Mucosa of descending colon (tissue), 3 donors: ENCODE data around the gene ERGIC3. TPM values are rescaled to one million over a fixed set of nuclear protein-coding genes. Genes with fewer than 3 reads are reported as not detected.

Experiments
- ATAC-seq: fragments of 200-7000 bp; cut with Tn5 transposase; one replicate; pipeline ENCODE4 v1.9.1; 2020; ENCODE audit warnings: mild to moderate bottlenecking, moderate library complexity
- DNase-seq, 3 donors: peaks; one replicate each; pipeline ENCODE4 v3.0.0-alpha.2; 2020
- H3K36me3 ChIP-seq: fragments of 200-600 bp; one replicate; pipeline ENCODE4 v1.8.0; 2021; ENCODE audit warnings: low read depth, mild to moderate bottlenecking
- H3K4me1 ChIP-seq: fragments of 200-600 bp; one replicate; pipeline ENCODE4 v1.8.0; 2021; ENCODE audit warnings: low read depth, mild to moderate bottlenecking
- H3K4me3 ChIP-seq: fragments of 200-600 bp; one replicate; pipeline ENCODE4 v1.8.0; 2021; ENCODE audit warnings: mild to moderate bottlenecking
- H3K9me3 ChIP-seq: fragments of 200-600 bp; one replicate; pipeline ENCODE4 v1.8.0; 2021; ENCODE audit warnings: mild to moderate bottlenecking
- CTCF ChIP-seq: fragments of 200-600 bp; IDR thresholded peaks from one replicate; pipeline ENCODE4 v1.8.0; 2022; ENCODE audit warnings: antibody characterized with exemption, mild to moderate bottlenecking
- intact Hi-C, 2 donors: fragments of 100-400 bp; cut with DNase I in 1 of 2; cut with micrococcal nuclease in 1 of 2; formaldehyde crosslinking; loops; one replicate each; pipeline versions ENCODE4 v1.11.0 to v1.11.1; 2022; cut with DNase I, micrococcal nuclease
- total RNA-seq, 3 donors: library from RNA; stranded (reverse); fragmentation: NEBNext Ultra II Directional in 2 of 3; extraction: Animal tissue kit (Norgen Biotek cat#: 25700) in 2 of 3; gene quantifications; one replicate each; pipeline versions ENCODE4 v1.2.1 to v1.2.4, GENCODE V29; 2021 to 2023
- donor health status: DM: no; HTN: no; CAD: no; lungs with moderate emphysema.
- donor health status: DM: no; HTN: no; CAD: no.
- donor health status: DM: no; HTN: yes; CAD: no.

The ERGIC3 gene
- total RNA-seq, 3 donors from 2014 or later, result 194 to 283 (median 206) TPM

- ATAC-seq (no peak), DNase-seq (no peak)
- Histone ChIP-seq H3K9me3 (no peaks in the 10 kb centered on the region), H3K4me1 (no peaks in the 10 kb centered on the region), H3K4me3 (no peak overlapping the region), H3K36me3 (no peaks in the 10 kb centered on the region)
- no peak for TF ChIP-seq CTCF
- intact Hi-C loops, result no loop called here
These were observed 16.2 kb upstream of the ERGIC3 start for GRCh38 chr20:35525639-35526038.

GRCh38 chr20:35527122-35527769 lies 14.6 kb upstream of the ERGIC3 start:
- Histone ChIP-seq H3K36me3 (no peaks in the 10 kb centered on the region), H3K9me3 (no peaks in the 10 kb centered on the region), H3K4me3 (no peak overlapping the region), H3K4me1 (no peaks in the 10 kb centered on the region)
- ATAC-seq, result no peak
- intact Hi-C loops, result no loop called here
- no peak for DNase-seq
- no peak for TF ChIP-seq CTCF

- no peak for ATAC-seq
- TF ChIP-seq CTCF, result no peak
- intact Hi-C loops, result no loop called here
These were observed 12.3 kb upstream of the ERGIC3 start, which contains the start of gene C20orf173 for GRCh38 chr20:35529552-35529951. TSS of gene C20orf173 (minus strand) at chr20:35529652. CDS start at chr20:35529373, 279 bp downstream.

GRCh38 chr20:35539756-35540212 lies 2.1 kb upstream of the ERGIC3 start:
- DNase-seq (peak; percentile 68 to 79 (median 69)), ATAC-seq (peak; percentile 56)

More at GRCh38 chr20:35529552-35529951, 12.3 kb upstream of the ERGIC3 start, which contains the start of gene C20orf173:
- DNase-seq, result no peak
- H3K4me3 ChIP-seq, result no peak within 1 kb of the TSS
- H3K9me3 ChIP-seq, result no peaks in the 10 kb centered on the region
- no peaks in the 10 kb centered on the region for H3K36me3 ChIP-seq
- H3K4me1 ChIP-seq, result no peaks in the 10 kb centered on the region

GRCh38 chr20:35541118-35541782 lies 628 bp upstream of the ERGIC3 start:
- no peaks in the 10 kb centered on the region for H3K4me1 ChIP-seq
- DNase-seq (no peak), ATAC-seq (no peak)
- no peak overlapping the region for H3K4me3 ChIP-seq
- no peaks in the 10 kb centered on the region for H3K36me3 ChIP-seq
- no peaks in the 10 kb centered on the region for H3K9me3 ChIP-seq
- intact Hi-C loops, result no loop called here
- no peak for TF ChIP-seq CTCF

More at GRCh38 chr20:35539756-35540212, 2.1 kb upstream of the ERGIC3 start:
- H3K4me3 ChIP-seq, result no peak overlapping the region
- intact Hi-C loops, result no loop called here
- TF ChIP-seq CTCF, result no peak
- no peaks in the 10 kb centered on the region for H3K36me3 ChIP-seq
- no peaks in the 10 kb centered on the region for H3K9me3 ChIP-seq
- no peaks in the 10 kb centered on the region for H3K4me1 ChIP-seq
